NCI-H2029 (cell line): Measurements from ENCODE around the gene ST6GALNAC4.
A peak's percentile ranks its signal among the peaks of the same experiment; 100 is the strongest.
"Not testable (repeated sequence)": the region's sequence is repeated elsewhere in the genome, so short reads cannot be mapped to it uniquely, and the experiment has no call there.

Experiments used
- DNase-seq: peaks from one replicate; lab custom pipeline; 2025; lab: John Stamatoyannopoulos, UW

ST6GALNAC4 gene

DNA sequence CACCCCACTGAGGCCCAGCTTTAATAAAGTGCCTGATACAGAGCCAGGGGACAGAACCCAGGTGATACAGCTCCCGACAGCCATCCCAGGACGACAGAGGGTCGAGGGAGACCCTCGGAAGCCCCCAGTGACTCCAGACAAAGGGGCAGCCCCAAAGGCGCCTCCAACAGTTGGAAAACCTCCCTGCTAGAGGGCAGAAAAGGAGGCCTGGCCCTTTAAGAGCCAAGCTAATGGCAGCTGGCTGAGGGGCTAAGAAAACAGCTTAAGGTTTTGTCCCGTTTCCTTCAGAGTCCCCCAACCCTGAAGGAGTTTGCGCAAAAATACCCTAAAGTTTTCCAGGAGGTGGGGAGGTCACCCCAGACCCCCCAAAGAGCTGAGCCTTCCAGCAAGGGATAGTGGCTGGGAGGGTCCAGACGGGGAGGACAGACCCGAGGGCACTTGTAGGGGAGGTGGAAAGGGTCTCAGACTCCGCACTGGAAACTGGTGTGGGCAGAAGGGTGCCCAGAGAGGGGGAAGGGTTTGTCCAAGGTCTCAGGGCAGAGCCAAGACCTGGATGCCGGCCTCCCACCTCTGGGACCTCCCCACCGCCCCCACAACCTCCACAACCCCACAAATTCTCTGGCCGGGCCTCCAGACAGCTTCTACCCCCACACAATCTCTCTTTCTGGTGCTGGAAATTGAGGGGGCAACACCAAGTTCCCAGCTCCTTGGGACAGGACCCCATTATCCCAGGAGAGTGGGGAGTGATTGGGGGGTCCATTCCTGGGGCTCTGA, 31.1 kb downstream of the ST6GALNAC4 start:
- DNase-seq: no peak

DNA sequence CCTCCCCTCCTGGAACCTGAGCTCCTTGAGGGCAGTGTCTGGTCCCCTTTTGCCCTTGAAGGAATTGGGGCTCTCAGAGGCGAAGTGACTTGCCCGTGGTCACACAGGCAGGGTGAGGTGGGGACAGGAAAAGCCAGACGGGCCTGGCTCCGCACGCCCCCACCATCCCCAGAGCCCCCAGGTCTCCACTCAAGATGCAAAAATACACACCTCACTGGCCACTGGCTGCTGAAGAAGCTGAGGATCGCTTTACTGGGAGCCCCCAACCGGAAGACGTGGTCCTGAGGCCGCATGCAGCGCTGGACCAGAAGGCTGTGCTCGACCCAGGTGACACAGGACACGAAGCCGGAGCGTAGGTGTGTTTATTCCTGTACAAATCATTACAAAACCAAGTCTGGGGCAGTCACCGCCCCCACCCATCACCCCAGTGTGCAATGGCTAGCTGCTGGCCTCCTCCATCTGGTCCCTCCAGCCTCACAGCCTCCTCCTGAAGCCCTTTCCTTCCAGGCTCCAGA, 31.8 kb downstream of the ST6GALNAC4 start:
- no peak for DNase-seq

DNA sequence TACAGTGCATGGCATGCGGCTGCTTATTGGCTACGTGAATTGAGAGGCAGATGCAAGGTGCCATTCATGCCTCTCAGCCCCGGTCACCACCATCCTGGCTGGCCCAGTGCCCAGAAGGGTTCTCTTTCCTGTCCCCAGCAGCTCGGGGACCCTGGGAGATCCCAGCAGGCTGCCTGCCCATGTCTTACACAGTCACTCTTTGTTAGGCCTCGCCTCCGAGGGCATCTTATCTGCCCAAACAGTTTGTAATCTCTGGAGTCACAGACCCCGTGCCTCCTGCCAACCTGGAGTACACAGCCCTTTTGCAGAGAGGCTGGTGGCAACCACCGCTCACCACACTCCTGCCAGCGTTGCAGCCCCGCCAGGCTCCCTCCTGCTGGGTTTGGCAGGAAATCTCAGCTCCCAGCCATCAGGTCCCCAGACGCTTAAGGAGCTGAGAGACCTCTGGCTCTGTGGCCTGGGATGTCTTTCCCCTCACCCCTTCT, 32.4 kb downstream of the ST6GALNAC4 start:
- DNase-seq: peak; percentile 67

DNA sequence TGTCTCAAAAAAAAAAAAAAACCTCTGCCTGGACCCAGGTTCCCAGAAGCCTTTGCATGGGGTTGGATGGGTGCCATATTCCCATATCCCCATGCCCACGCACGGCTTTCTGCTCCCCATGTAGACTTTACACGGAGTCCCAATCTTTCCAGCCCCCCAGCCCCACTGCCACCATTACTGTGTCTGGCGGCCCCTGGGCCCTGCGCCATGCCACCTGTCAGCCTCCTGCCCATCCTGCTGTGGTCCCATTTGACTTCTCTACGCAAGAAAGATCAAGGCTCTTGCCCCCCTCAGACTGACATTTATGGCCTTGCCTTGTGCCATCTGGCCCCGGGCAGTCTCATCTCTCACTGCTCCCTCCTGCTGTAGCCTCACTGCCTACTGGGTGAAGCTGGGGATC, 32.9 kb downstream of the ST6GALNAC4 start:
- DNase-seq: no peak

DNA sequence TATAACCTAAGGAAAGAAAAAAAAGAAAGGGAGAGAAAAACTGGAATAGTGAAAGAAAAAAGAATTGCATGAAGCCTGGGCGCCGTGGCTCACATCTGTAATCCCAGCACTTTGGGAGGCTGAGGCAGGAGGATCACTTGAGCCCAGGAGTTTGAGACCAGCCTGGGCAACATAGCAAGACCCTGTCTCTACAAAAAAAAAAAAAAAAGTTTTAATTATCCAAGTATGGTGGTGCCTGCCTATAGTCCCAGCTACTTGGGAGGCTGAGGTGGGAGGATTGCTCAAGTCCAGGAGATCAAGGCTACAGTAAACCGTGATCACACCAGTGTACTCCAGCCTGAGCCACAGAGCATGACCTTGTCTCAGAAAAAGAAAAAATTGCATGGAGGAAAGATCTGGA, 35.1 kb downstream of the ST6GALNAC4 start:
- not testable (repeated sequence) for DNase-seq

DNA sequence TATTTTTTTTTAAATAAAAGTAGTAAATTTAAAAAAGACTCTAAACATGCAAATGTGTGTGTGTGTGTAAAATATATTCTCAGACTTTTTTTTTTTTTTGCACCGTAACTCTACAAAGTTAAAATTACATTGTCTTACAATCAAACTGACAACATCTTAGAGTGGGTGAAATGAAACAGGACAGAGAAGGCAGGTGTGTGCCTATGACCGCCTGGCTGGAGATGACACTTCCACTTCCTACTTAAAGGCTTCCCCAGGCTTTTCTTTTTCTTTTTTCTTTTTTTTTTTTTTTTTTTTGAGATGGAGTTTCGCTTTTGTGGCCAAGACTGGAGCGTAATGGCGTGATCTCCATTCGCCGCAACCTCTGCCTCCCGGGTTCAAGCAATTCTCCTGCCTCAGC, 36.7 kb downstream of the ST6GALNAC4 start:
- no peak for DNase-seq

DNA sequence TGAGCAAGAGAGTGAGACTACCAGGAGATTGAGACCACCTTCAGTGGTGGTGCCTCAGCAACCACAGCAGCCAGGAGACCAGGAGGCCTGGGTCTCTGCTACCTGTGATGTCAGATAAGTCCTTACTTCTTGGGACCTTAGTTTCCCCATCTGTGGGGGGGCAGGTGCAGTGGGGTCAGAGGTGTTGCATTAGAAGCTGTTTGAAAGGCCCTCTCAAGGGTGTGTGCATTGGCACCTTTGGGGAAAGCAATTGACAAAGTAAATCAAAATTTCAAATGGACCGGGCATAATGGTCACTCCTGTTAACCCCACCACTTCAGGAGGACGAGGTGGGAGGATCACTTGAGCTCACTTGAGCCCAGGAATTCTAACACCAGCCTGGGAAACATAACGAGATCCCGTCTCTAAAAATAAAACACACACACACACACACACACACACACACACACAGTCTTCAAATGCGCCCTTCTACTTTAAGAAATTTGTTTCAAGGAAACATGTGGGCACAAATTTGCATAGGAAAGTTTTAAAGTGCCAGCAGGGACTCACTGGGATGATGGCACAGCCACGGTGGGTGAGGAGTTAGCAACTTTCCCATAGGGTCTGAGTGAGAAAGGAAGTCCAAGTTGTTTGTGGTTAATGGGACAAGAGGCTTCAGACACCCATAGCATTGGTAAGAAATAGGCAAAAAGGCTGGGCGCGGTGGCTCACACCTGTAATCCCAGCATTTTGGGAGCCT, 38.0 kb downstream of the ST6GALNAC4 start:
- DNase-seq: no peak

DNA sequence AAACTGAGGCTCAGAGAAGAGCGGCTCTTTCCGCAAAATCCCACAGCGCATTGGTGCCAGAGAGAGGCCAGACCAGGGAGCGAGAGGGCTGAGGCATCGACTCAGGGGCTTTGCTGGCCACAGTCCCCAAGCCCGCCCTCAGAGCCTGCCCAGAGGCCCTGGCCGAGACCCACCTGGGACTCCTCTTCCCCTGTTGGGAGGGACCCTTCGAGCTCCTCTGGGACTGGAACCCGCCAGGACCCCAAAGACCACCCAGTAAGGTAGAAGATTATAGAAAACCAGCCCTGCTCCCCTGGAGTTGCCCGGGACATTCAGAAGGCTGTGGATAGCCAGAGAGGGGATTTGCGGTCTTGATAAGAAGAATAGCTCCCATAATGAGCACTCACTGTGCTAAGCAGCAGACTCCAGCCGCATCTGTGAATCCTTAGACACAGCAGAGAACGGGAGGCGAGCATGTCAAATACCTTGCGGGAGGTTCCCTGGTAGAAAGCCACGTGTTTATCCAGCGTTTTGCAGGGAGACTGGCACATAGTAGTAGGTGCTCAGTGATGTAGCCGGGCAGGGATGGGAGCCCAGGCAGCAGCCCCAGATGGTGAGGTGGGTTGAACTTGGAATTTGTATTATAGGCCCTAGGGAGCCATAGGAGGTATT, 38.7 kb downstream of the ST6GALNAC4 start:
- DNase-seq: no peak

DNA sequence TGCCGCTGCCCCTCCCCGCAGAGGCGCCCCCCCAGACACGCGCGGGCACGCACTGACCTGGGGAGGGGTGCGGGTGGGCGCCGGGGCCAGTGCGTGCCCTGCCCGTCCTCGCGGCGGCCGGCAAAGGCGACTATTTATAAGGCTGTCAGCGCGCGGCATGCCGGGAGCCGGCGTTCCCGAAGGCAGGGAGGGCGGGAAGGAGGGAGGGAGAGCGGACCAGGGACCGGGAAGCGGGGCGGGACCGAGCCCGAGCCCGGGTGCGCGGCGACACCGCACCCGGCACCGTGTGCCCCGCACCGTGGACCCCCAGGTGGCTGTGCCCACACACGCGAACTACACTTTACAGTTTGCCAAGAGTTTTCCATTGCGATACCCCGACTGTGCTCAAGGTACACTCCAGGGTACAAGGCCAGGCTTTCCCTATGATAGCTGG, 39.3 kb downstream of the ST6GALNAC4 start, which contains the start of gene AK1:
Gene AK1, minus strand, starts transcription at position 110 of the 433 bp plus-strand sequence. CDS start 3,058 bp downstream, outside the sequence.
- DNase-seq: peak; percentile 57

DNA sequence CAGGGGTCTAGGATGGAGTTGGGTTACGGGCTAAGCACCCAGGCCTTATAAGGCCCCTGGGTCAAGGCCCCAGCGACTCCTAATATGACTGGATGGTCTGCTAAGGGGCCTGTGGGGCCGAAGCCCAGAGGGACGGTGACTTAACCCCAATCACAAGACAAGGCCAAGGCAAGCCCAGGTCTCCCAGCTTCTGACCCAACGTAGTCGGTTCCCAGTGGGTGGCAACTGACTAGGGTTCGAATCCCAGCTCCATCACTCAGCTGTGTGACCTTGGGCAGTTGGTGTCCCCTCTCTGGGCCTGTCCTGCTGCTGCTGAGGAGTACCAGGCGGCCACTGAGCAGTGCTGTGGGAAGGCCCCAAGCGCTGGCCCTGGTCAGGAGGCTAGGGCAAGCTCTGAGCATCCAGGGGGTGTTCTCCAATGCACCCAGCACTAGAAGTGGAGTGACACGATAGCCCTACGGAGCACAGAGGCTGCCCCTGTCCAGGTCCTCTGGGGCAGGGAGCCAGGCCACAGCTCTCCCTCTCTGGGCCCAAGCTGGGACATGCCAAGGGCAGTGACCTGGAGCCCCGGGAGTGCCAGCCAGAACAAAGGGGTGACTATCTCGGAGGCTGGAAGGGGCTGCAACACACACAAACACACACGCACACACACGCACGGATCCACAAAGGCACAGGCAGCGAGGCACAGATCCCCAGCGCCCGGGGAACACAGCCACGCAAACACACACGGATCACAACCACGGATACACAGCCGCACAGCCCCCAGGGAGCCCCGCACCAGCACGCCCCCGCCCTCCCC, 39.9 kb downstream of the ST6GALNAC4 start:
- no peak for DNase-seq

DNA sequence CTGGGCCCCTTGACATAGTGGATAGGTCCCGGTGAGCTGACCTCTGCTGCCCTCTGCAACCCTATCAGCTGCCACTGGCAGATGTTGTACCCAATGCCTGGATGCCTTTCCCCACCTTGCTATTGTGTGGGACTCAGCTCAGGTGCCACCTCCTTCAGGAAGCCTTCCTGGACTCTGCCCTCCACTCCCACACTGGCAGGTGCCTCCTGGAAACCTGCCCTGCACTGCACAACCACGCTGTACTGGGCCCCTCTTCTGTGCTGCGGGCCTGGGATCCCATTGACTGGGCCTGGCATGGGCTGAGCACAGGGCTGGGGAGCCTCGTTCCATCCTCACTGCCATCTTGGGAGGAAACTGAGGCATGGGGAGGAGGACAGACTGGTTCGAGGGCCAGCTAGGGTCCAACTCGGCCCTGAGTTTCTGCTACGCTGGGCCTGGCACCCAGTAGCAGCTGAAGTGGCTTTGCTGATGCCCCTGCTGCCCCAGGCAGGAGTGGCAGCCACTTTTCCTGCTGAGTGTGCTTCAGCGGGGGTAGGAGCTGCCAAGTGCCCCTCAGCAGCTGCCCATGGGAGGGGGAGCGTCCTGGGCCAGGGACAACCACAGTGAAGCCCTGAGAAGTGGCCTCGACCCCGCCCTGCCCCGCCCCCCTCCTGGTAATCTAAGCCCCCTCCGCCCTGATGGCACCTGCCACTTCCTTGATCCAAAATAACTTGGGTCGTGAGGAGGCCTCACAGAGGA, 40.6 kb downstream of the ST6GALNAC4 start:
- peak; percentile 23 for DNase-seq

DNA sequence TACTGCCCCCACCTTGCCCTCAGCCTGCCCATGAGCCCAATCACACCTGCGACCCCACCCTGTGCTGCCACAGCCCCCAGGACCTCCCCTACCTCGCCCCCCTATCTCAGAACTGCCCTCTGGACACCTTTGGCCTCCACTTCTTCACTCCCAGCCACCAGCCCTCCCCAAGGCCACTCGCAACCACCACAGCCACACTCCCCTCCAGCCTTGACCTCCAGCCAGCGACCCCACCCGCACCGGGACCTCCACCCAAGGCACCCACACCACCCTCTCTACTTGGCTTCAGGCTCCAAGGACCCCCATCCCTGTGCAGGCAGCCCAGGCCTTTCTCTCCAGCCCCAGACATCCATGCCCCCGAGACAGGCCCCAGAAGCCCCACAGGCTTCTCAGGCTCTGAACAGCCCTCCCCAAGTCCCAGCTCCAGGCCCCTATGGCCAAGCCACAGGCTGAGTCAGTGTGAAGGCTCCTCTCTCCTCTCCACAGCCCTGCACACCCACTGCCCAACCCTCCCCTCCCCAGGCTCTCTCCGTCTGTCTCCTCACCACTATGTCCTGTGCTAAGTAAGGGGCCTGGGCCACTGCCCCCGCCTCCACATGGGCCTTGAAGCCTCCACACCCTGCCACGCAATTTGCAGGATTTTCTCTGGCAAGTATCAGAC, 41.4 kb downstream of the ST6GALNAC4 start:
- no peak for DNase-seq

DNA sequence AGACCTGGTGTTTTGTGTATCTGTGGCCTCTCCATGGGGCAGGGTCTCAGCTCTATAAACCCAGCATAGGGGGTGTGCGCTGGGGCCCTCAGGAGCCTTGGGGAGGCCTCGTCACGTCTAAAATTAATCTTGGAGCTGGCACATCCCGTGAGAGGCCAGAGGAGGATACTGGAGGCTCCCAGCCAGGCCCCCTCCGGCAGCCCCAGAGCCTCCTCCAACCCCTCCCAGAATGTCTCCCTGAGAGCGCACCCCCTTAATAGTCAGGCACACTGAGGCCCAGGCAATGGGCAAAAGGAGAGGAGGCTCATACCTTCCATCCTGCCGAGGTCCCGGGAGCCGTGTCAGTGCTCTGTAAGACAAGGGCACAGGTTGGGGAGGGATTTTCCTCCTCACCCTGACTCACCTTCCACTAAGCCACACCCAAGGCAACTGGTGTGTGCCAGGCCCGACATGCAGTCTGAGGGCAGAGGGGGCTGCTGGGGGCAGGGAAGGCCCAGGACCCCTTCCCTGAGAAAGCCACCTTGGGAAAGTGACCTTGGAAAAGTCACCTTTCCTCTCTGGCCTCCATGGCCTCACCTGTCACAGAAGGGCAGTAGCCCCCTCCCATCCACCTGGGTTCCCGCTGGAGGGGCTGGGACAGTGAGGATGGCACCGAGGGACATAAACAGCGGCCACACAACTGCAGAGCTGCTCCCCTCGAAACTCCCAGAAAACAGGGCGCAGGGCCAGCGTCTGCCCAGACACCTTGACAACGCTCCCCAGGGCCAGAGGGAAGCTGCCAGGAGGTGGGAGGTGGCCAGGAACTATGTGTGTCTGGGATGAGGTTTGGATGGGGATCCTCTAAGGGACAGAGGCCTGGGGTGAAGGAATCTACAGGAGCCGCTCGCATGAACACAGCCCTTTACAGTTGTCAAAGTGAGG, 42.3 kb downstream of the ST6GALNAC4 start:
- no peak for DNase-seq

DNA sequence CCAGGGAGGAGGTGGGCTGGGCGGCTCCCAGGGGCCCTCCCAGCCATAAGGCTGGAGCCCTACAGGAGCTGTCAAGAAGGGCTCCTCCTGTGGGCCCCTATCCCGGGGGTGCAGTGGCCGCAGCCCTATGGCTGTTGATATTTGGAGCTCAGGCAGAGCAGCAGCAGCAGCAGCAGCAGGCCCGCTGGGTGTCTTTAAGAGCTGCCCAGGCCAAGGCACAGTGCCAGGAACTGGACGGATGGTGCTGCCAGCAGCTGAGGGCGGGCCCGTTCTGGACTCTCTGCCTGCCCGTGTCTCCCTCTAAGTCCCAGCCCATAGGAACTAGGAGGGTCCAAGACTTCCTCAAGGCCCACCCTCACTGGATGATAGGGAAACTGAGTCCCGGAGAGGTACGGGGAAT, 43.0 kb downstream of the ST6GALNAC4 start:
- no peak for DNase-seq

DNA sequence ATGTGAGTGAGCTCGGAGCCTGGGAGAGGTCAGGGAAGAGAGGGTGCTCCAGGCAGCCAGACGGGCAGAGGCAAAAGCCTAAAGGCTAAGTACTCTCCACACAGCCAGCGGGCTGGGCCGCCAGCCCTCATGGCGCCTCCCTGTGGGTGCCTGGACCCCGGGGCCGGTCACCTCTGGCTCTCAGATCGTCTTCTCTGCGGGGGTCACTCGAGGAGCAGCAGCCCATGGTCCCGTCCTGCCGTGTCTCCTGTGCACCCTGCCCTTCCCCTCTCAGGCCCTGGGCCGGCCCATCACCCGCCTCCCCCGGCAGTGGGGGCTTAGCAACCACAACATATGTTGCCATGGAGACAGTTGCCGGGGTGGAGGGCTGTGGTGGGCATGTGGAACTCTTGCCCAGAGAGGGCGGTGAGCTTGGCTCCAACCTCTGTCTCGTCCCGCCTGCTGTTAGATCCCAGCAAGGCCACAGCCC, 43.6 kb downstream of the ST6GALNAC4 start:
- no peak for DNase-seq

DNA sequence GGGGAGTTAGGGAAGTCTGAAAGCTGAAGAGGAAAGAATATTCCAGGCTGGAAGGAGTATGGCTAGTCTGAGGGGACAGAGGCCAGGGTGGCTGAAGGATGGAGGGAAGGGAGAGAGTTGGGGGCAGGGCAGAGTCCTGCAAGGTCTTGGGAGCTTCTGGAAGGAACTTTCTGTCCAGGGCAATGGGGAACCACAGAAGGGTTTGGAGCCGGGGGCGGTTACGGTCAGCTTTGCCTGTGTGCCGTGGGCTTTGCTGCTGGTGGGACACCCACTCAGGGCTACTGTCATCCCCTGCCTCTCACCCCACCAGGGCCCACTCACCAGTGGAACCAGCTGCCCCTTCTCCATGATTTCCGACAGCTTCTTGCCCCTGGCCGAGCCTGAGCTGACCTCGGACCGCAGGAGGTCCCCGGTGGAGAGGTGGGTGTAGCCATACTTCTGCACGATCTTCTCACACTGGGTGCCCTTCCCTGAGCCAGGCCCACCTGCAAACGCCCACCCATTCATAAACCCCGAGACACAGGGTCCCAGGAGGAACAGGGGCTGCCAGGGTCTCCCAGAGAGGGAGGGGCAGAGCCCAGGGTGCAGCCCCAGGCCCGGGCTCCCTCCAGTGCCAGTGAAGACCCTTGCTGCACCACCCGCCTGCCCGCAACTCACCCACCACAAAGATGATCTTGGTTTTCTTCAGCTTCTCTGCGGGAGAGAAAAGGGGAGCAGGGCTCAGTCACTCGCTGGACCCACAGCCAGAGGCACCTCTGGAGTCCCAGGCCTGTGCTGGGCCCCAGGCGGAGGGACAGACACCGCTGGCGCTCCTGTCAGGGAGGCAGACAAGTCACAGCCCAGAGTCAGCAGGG, 44.2 kb downstream of the ST6GALNAC4 start:
- no peak for DNase-seq

DNA sequence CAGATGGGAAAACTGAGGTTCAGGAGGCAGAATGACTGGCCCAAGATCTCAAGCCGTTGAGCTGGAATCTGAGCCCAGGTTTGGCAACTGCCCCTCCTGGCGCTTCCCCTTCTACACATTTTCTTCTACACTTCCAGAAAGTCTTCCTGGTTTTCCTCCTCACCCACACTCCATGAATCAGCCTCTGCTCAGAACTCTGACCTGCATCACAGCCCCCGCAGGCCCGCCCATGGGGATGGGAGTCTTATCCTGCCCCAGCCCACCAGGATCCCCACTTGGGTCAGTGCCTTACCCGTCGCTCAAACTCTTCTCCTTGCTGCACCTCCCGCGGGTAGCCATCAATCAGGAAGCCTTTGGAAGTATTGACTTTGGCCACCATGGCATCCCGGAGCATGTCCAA, 45.3 kb downstream of the ST6GALNAC4 start:
- DNase-seq: no peak

DNA sequence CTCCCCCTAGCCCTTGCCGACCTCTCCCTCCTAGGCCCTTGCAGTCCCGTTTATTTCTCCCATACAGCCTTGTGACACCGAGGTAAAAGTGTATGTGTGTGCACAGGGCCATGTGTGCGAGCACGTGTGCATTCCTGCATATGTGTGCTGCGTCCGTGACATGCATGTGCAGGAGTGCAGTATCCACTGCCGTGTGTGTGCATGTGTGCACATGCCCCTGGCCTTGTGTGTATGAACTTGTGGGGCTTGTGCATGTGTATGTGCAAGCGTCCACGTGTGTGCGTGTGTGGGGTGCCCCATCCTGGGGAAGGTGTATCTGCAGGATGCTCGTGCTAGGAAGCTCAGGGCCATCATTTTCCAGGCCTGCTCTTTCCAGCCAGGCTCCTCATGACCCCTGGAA, 46.0 kb downstream of the ST6GALNAC4 start:
- DNase-seq: no peak
